ENCODE results near the gene SIX5. TPM values are rescaled to one million over a fixed set of nuclear protein-coding genes. Genes with fewer than 3 reads are reported as not detected.

Gene SIX5
- total RNA-seq, 1 donor from 2014 or later = 15.5 TPM

DNA sequence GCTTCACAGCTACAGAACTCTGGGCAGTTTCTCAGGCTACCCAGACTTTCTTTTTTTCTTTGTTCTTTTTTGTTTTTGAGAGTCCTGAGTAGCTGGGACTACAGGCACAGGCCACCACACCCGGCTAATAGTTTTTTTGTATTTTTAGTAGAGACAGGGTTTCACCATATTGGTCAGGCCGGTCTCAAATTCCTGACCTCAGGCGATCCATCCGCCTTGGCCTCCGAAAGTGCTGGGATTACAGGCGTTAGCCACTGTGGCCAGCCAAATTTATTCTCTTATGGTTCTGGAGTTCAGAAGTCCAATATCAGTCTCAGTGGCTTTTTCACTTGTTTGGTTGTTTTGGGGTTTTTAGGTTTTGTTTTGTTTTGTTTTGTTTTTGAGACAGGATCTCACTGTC, 23.4 kb downstream of the SIX5 start:
- H3K4me3 ChIP-seq = no peak overlapping the region
- intact Hi-C loops (cut with DNase I) = no loop called here
- no peaks in the 10 kb centered on the region for H3K4me1 ChIP-seq
- DNase-seq (no peak), ATAC-seq (no peak)
- no peak overlapping the region for H3K27ac ChIP-seq
- H3K9me3 ChIP-seq = no peaks in the 10 kb centered on the region
- H3K27me3 ChIP-seq = no peaks in the 10 kb centered on the region
- no peaks in the 10 kb centered on the region for H3K36me3 ChIP-seq
- TF ChIP-seq, protein P1, sequence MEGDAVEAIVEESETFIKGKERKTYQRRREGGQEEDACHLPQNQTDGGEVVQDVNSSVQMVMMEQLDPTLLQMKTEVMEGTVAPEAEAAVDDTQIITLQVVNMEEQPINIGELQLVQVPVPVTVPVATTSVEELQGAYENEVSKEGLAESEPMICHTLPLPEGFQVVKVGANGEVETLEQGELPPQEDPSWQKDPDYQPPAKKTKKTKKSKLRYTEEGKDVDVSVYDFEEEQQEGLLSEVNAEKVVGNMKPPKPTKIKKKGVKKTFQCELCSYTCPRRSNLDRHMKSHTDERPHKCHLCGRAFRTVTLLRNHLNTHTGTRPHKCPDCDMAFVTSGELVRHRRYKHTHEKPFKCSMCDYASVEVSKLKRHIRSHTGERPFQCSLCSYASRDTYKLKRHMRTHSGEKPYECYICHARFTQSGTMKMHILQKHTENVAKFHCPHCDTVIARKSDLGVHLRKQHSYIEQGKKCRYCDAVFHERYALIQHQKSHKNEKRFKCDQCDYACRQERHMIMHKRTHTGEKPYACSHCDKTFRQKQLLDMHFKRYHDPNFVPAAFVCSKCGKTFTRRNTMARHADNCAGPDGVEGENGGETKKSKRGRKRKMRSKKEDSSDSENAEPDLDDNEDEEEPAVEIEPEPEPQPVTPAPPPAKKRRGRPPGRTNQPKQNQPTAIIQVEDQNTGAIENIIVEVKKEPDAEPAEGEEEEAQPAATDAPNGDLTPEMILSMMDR (IDR thresholded peaks at IDR 0.05) = no peak

DNA sequence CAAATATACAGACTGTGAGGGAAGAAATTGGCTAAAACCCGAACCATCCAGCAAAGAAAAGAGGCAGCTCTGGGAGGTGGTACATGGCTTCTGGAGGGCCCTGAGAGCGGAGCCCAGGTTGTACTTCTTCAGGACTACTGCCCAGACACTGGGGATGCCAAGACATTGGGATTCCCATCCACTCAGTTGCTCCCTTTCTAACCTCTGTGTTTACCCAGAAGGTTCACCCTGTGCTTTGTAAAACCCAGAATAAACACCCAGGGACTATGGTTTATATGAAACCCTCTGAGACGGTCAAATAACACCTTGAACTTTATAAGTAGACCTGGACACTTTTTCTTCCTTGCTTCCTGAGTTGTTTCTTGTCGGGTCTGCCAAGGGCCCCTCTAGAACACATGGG, 26.1 kb downstream of the SIX5 start:
- intact Hi-C loops (cut with DNase I) = no loop called here

DNA sequence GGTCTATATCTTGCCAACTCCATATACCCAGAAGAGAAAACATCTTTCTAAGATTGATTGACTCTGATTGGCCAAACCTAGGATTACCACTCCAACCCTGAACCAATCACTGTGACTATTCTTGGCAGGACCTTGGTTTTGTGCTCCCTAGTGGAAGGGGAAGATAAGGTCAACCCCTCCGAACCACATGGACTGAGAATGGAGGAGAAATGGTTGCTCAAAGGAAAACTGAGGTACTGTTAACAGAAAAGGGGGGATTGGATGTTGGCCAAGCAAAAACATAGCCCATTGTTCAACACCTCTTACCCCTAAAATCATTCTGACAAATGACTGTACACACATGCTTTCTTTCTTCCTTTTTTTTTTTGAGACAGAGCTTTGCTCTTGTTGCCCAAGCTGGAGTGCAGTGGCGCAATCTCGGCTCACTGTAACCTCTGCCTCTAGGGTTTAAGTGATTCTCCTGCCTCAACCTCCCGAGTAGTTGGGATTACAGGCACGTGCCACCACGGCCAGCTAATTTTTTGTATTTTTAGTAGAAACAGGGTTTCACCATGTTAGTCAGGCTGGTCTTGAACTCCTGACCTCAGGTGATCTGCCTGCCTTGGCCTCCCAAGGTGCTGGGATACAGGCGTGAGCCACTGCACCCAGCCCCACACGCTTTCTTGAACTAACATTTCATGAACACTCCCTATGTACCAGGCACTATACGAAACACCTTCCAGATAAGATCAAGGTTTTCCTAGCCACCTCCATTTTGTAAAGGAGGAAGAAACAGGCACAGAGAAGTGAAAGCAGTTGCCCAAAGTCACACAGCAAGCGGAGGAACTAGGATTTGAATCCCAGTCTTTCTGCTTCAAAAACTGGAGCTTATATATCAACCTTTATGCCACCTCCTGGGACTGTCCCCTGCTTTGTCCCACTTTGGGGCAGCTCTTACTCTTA, 29.3 kb downstream of the SIX5 start:
- peak; percentile 49 for ATAC-seq
- intact Hi-C loops (cut with DNase I) = no loop called here

More for the DNA sequence above, 26.1 kb downstream of the SIX5 start:
- DNase-seq = no peak
- Histone ChIP-seq H3K27me3 (no peaks in the 10 kb centered on the region), H3K4me3 (no peak overlapping the region), H3K9me3 (no peaks in the 10 kb centered on the region), H3K4me1 (no peaks in the 10 kb centered on the region), H3K36me3 (no peaks in the 10 kb centered on the region), H3K27ac (no peak overlapping the region)
- ATAC-seq = no peak
- TF ChIP-seq, protein P1 (IDR thresholded peaks at IDR 0.05) = no peak

GRCh38 chr19:45733160-45733810, 35.8 kb downstream of the SIX5 start, which contains the start of gene MEIOSIN:
TSS of gene MEIOSIN (plus strand) at chr19:45733439. CDS start at chr19:45735377, 1,938 bp downstream.
- Histone ChIP-seq H3K27ac (no peak within 1 kb of the TSS), H3K36me3 (no peaks in the 10 kb centered on the region), H3K9me3 (no peaks in the 10 kb centered on the region), H3K4me3 (no peak within 1 kb of the TSS), H3K4me1 (peaks cover 13% of the 10 kb centered on the region), H3K27me3 (no peaks in the 10 kb centered on the region)
- TF ChIP-seq, protein P1 (IDR thresholded peaks at IDR 0.05) = no peak
- DNase-seq = no peak
- no peak for ATAC-seq
- intact Hi-C loops (cut with DNase I) = no loop called here

More for the DNA sequence above, 29.3 kb downstream of the SIX5 start:
- Histone ChIP-seq H3K27ac (no peak overlapping the region), H3K4me3 (no peak overlapping the region), H3K9me3 (no peaks in the 10 kb centered on the region), H3K4me1 (no peaks in the 10 kb centered on the region), H3K27me3 (no peaks in the 10 kb centered on the region), H3K36me3 (no peaks in the 10 kb centered on the region)
- DNase-seq = no peak
- TF ChIP-seq, protein P1 (IDR thresholded peaks at IDR 0.05) = no peak

DNA sequence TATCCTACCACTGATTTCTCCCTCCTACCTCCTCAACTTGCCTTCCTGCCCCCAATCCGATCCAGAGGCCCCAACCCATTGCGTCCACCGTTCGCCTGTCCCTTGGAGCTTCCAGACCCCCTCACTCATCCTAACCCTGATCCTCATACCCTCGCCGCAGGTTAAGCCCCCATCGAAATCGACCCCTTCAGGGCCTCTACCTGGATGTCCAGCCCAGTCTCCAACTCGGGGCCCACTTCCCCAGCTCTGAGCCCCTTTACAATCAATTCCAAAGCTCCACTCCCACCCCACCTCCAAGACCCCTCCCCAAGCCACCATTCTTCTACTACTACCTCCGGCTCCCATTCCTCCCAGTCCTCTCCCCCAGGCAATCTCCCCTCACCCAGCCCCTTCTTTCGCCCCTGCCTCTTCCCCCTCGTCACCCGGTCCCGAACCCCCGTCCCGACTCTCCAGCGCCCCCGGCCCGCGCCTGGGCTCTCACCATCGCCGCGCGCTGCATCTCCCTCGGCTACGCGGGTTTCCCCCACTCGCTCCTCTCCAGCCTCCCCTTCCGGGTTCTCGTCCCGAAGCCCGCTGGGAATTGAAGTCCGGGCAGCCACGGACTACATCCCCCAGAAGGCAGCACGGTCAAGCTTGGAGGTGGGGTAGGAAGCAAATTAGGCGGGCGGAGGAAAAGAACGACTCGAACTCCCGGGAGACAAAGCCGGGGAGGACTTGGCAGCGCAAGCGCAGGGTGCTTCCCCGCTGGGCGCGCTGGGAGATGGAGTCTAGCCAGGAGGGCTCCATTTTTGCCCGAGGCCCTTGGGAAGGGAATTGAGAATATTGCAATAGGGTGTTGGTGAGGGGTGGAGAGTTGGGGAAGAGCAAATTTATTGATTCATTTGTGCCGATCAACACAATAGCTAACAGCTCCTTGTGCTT, 38.4 kb downstream of the SIX5 start, which contains the start of gene FBXO46:
Gene FBXO46, minus strand, starts transcription at position 529 of the 921 bp plus-strand sequence. CDS start 17,401 bp downstream, outside the sequence.
- Histone ChIP-seq H3K4me1 (peaks cover 13% of the 10 kb centered on the region), H3K9me3 (no peaks in the 10 kb centered on the region), H3K27me3 (no peaks in the 10 kb centered on the region), H3K27ac (peak within 1 kb of the TSS; percentile 70), H3K36me3 (peaks cover 6% of the 10 kb centered on the region), H3K4me3 (peak within 1 kb of the TSS; percentile 81)
- intact Hi-C loops (cut with DNase I) = no loop called here
- TF ChIP-seq, protein P1 (IDR thresholded peaks at IDR 0.05) = no peak
- ATAC-seq (peak; percentile 99), DNase-seq (peak; percentile 97)
